ENCODE data around the gene MIB2. TPM values are rescaled to one million over a fixed set of nuclear protein-coding genes. Genes with fewer than 3 reads are reported as not detected.
A peak's percentile ranks its signal among the peaks of the same experiment; 100 is the strongest.

Gene MIB2
- total RNA-seq, 4 donors from 2014 or later = 80.0 to 99.8 (median 96.6) TPM

GRCh38 chr1:1665815-1666251 lies 50.5 kb downstream of the MIB2 start:
- no peak for DNase-seq
- TF ChIP-seq CTCF (IDR thresholded peaks at IDR 0.05) (peak in 4 of 6 experiments; percentile 16 to 44 (median 24)), POLR2A (IDR thresholded peaks at IDR 0.05) (no peak)
- intact Hi-C loops (cut with DNase I) = no loop called here

GRCh38 chr1:1666526-1666925 lies 51.2 kb downstream of the MIB2 start:
- intact Hi-C loops (cut with DNase I) = no loop called here
- no peak overlapping the region for H3K27ac ChIP-seq
- whole genome bisulfite sequencing, 2 donors = 70 to 92% methylated on average over 2 to 10 of the region's 15 CpGs
- H3K4me3 ChIP-seq = no peak overlapping the region
- no peaks in the 10 kb centered on the region for H3K9me3 ChIP-seq
- H3K27me3 ChIP-seq = no peaks in the 10 kb centered on the region
- DNase-seq = no peak
- H3K36me3 ChIP-seq = peaks cover 19 to 69% (median 27%) of the 10 kb centered on the region in 3 donors
- no peak for TF ChIP-seq CTCF (IDR thresholded peaks at IDR 0.05)
- TF ChIP-seq POLR2A (IDR thresholded peaks at IDR 0.05) = no peak
- H3K4me1 ChIP-seq = peaks cover 0 to 12% (median 0%) of the 10 kb centered on the region in 3 donors

More at GRCh38 chr1:1665815-1666251, 50.5 kb downstream of the MIB2 start:
- peaks cover 19 to 62% (median 27%) of the 10 kb centered on the region in 3 donors for H3K36me3 ChIP-seq
- H3K4me1 ChIP-seq = peaks cover 0 to 12% (median 0%) of the 10 kb centered on the region in 3 donors
- H3K9me3 ChIP-seq = no peaks in the 10 kb centered on the region
- no peak overlapping the region for H3K4me3 ChIP-seq
- 98% methylated on average over 7 of the region's 25 CpGs; no CpG with 5 or more reads in 1 of the 2 donors for WGBS, 2 donors
- H3K27me3 ChIP-seq = no peaks in the 10 kb centered on the region
- H3K27ac ChIP-seq = no peak overlapping the region

- intact Hi-C loops (cut with DNase I) = no loop called here
- H3K9me3 ChIP-seq = no peaks in the 10 kb centered on the region
- peaks cover 19 to 93% (median 27%) of the 10 kb centered on the region in 3 donors for H3K36me3 ChIP-seq
- DNase-seq = no peak
- no peak overlapping the region for H3K27ac ChIP-seq
- TF ChIP-seq POLR2A (IDR thresholded peaks at IDR 0.05) (no peak), CTCF (IDR thresholded peaks at IDR 0.05) (no peak)
- no peak overlapping the region for H3K4me3 ChIP-seq
- WGBS, 2 donors = 88 to 93% methylated on average over 32 to 37 of the region's 43 CpGs
- H3K4me1 ChIP-seq = no peaks in the 10 kb centered on the region
- H3K27me3 ChIP-seq = no peaks in the 10 kb centered on the region
These were observed 54.5 kb downstream of the MIB2 start for GRCh38 chr1:1669468-1670440.

GRCh38 chr1:1670866-1671265 lies 55.6 kb downstream of the MIB2 start:
- Histone ChIP-seq H3K36me3 (peaks cover 13 to 87% (median 15%) of the 10 kb centered on the region in 3 donors), H3K27ac (no peak overlapping the region), H3K4me3 (no peak overlapping the region), H3K9me3 (no peaks in the 10 kb centered on the region), H3K27me3 (no peaks in the 10 kb centered on the region), H3K4me1 (no peaks in the 10 kb centered on the region)
- TF ChIP-seq CTCF (IDR thresholded peaks at IDR 0.05) = no peak
- TF ChIP-seq POLR2A (IDR thresholded peaks at IDR 0.05) = no peak
- 87 to 91% methylated on average over 11 to 22 of the region's 24 CpGs for WGBS, 2 donors
- intact Hi-C loops (cut with DNase I) = no loop called here
- no peak for DNase-seq

Data from esophagus squamous epithelium (tissue), 5 donors.